Astrocyte of the spinal cord (primary cell): ENCODE measurements around the gene FGF7.

ENCODE experiments used
- DNase-seq: peaks from one replicate; pipeline ENCODE4 v3.0.0; 2011; ENCODE audit warnings: low read depth, low spot score
- H3K4me3 ChIP-seq: 2 replicates; pipeline ENCODE4 v1.5.1; 2011; ENCODE audit warnings: low read depth, mild to moderate bottlenecking, low read length, moderate library complexity
- in situ Hi-C: cut with HindIII; loops from 2 replicates; pipeline ENCODE4 v1.10.0; 2017; ENCODE audit warnings: low sequenced_read_pairs
- TF ChIP-seq, protein P1 (sequence below): IDR thresholded peaks from 2 replicates; pipeline ENCODE4 v1.5.1; 2012; ENCODE audit warnings: low read depth, mild to moderate bottlenecking, low read length, inconsistent platforms

FGF7 gene

DNA sequence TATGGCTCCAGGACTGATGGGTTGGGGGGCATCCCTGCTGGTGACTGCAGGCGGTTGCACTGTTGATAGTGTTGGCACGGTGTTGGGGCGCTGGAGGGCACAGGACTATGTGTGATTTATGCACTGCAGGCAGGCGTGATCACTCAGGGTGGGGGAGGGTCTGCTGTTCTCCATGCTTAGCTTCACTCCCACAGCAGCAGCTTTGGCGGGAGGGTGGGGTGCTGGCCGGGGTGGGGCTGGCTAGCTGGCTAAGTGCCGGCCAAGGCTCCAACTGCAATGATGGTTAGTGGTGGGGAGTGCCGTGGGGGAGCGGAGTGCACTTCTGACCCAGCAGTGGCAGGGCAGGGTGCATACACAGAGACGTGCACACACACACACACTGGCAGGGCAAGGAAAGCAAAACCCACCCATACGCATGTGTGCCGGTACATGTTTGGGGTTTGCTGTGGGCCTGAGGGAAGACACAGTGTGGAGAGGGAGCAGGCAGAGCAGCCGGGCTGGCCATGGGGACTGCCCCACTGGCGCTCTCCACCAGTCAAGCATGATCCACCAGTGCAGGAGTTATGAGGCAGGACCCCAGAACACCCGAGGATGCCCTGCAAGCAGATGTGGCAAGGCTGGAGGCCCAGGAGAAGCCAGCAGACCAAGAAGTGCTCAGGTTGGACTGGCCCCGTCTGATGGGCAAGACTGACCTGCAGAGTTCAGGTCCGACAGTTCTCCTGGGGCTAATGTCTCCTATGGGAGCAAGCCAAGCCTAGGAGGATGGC, 16.5 kb upstream of the FGF7 start:
- TF ChIP-seq, protein P1, sequence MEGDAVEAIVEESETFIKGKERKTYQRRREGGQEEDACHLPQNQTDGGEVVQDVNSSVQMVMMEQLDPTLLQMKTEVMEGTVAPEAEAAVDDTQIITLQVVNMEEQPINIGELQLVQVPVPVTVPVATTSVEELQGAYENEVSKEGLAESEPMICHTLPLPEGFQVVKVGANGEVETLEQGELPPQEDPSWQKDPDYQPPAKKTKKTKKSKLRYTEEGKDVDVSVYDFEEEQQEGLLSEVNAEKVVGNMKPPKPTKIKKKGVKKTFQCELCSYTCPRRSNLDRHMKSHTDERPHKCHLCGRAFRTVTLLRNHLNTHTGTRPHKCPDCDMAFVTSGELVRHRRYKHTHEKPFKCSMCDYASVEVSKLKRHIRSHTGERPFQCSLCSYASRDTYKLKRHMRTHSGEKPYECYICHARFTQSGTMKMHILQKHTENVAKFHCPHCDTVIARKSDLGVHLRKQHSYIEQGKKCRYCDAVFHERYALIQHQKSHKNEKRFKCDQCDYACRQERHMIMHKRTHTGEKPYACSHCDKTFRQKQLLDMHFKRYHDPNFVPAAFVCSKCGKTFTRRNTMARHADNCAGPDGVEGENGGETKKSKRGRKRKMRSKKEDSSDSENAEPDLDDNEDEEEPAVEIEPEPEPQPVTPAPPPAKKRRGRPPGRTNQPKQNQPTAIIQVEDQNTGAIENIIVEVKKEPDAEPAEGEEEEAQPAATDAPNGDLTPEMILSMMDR, result no peak
- no peak overlapping the region for H3K4me3 ChIP-seq
- no peak for DNase-seq
- in situ Hi-C loops, result no loop called here

DNA sequence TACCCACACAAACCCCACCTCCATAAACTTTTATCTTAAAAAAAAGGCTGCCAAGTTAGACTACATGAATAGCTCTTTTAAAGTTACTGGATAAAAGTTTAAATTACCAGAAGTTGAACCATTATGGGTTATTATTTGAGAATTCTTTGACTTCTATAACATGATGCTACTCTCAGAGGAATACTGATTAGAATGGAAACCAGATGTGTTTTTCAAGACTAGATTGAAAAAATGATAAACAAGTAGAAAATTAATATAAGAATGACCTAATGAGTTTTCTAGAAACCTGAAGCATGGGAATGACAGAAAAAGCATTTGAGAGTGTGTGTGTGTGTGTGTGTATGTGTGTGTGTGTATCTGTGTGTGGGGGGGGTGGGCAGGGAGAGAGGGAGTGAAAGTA, 12.4 kb upstream of the FGF7 start:
- no peak overlapping the region for H3K4me3 ChIP-seq
- no peak for DNase-seq
- TF ChIP-seq, protein P1, result no peak
- in situ Hi-C loops, result no loop called here

DNA sequence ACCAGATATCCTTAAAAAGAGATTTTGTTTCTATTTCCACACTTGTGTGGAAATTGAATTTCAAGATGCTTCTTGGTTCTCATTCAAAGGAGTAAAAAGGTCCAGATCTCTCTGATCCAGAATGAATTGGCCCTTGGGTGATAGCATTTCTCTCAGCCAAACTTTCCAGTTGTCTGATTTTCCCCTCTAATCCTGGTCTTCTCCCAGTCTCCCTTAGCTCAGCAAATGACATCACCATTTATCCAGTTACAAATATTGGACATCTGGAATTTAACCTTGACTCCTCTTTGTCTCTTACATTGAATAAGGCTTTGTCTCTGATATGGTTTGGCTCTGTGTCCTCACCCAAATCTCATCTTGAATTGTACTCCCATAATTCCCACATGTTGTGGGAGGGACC, 10.2 kb upstream of the FGF7 start:
- in situ Hi-C loops, result no loop called here
- TF ChIP-seq, protein P1, result no peak
- no peak for DNase-seq
- H3K4me3 ChIP-seq, result no peak overlapping the region

DNA sequence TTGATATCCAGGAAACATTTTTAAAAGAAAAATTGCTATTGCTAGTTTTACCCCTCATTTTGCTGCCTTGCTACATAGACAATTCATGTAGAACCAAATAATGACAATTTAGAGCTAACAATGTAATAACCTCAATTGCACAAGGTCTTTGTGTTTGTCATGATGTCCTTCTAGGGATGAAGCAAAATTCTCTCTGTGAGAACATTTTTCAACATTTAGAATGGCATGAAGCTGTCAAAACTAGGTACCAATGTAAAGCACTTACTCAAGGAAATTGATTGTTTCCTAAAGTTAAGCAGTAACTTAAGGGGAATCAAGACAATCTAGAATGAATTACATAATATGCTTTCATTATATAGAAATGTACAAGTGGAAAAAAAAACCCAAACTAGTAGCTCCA, 7.9 kb upstream of the FGF7 start:
- in situ Hi-C loops, result no loop called here
- DNase-seq, result no peak
- TF ChIP-seq, protein P1, result no peak
- H3K4me3 ChIP-seq, result no peak overlapping the region

DNA sequence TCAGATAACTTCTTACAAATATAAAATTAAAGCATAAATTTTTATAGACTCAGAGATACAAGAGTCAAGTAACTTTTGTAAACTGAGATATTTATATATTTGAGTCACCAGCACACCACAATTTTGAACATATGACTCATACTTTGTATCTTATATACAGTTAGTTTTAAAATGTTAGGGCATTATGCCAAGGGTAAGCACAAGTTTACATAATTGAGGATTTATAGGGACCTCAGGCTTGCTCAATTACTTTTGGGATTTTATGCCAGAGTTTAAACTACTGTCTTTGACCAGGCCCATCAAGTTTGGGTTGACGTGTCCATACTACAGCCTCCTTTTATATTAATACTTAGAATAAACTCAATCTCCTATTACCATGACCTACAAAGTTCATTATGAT, 7.4 kb upstream of the FGF7 start:
- TF ChIP-seq, protein P1, result no peak
- peak; percentile 80 for DNase-seq
- H3K4me3 ChIP-seq, result no peak overlapping the region
- in situ Hi-C loops, result no loop called here

DNA sequence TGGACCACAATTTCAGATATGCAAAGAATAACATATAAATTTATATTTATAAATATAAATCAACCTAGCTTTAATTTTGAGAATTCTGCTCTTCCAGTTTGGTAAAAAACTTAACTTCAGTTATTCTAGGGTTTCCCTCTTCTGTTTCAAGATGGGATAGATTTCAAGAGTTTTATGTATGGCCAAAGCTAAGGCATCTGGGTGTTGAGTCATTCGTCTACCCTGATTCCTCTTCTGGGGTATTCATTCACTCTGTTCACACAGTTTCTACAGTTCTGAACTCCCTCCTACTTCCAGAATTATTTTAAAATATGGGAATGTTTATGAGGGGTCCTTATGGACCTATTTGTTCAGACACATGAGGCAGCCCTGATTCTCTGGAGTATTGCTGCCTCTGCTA, 4.2 kb upstream of the FGF7 start:
- TF ChIP-seq, protein P1, result no peak
- in situ Hi-C loops, result no loop called here
- H3K4me3 ChIP-seq, result no peak overlapping the region
- no peak for DNase-seq

DNA sequence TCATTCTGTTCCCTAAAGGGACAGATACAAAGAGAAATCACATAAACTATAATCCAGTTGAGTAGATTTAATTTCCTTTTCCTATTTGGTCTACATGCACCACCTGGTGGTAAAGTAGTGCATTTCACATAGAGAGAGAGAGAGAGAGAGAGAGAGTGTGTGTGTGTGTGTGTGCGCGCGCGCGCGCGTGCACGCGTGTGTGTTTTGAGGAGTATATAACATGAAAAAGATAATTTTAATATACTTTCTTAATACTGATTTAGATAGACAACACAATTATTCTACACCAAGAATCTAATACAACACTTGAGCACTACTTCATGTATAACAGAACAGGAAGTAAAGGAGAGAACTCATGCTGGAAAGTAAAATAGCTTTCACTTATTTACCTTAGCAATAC, 1.1 kb upstream of the FGF7 start:
- no peak overlapping the region for H3K4me3 ChIP-seq
- TF ChIP-seq, protein P1, result peak; percentile 70
- in situ Hi-C loops, result no loop called here
- DNase-seq, result peak; percentile 76
